H1 (cell line): ENCODE data around the gene ADAM22.

Experiments used
- CHD2 ChIP-seq: IDR thresholded peaks from 2 replicates; pipeline ENCODE4 v1.6.1; 2012; ENCODE audit warnings: low read length, improper control_type of control experiment
- EP300 ChIP-seq, 2 experiments: IDR thresholded peaks; 1 replicate in 1 of 2; 2 replicates in 1 of 2; pipeline ENCODE4 v1.6.1; 2011 to 2012; ENCODE audit warnings: low read depth in 2 of 2, low read length in 2 of 2, mild to moderate bottlenecking in 2 of 2, borderline replicate concordance in 1 of 2, inconsistent platforms in 1 of 2, moderate library complexity in 1 of 2
- NRF1 ChIP-seq: IDR thresholded peaks from 2 replicates; pipeline ENCODE4 v1.6.1; 2011; ENCODE audit warnings: mild to moderate bottlenecking, low read depth, low read length, improper control_type of control experiment
- POLR2A ChIP-seq, 2 experiments: IDR thresholded peaks; 1 replicate in 1 of 2; 2 replicates in 1 of 2; pipeline ENCODE4 v1.6.1; 2011; ENCODE audit warnings: low read depth in 2 of 2, low read length in 2 of 2, mild to moderate bottlenecking in 2 of 2; ENCODE audit errors: control extremely low read depth in 1 of 2
- POLR2AphosphoS5 ChIP-seq: IDR thresholded peaks from 2 replicates; pipeline ENCODE4 v1.6.1; 2011; ENCODE audit warnings: low read depth, low read length
- RAD21 ChIP-seq, 2 experiments: IDR thresholded peaks in 1 of 2; conservative IDR thresholded peaks in 1 of 2; 2 replicates each; pipeline ENCODE4 v1.6.1; 2011; ENCODE audit warnings: low read depth in 2 of 2, low read length in 2 of 2, improper control_type of control experiment in 1 of 2, inconsistent platforms in 1 of 2, mild to moderate bottlenecking in 1 of 2, moderate library complexity in 1 of 2
- RFX5 ChIP-seq: IDR thresholded peaks from 2 replicates; pipeline ENCODE4 v1.6.1; 2011; ENCODE audit warnings: low read depth, low read length, improper control_type of control experiment, borderline replicate concordance
- RNF2 ChIP-seq: fragments of 200-900, 300-1000 bp; sonication (generic); IDR thresholded peaks from 2 replicates; pipeline ENCODE4 v1.7.1; 2016; ENCODE audit warnings: borderline replicate concordance, low read depth, mild to moderate bottlenecking, antibody characterized with exemption, low read length; ENCODE audit not compliant: poor library complexity, severe bottlenecking; ENCODE audit errors: missing control alignments
- SUZ12 ChIP-seq: fragments of 200-600 bp; sonication (generic); IDR thresholded peaks from 2 replicates; pipeline ENCODE4 v1.6.1; 2012; ENCODE audit warnings: mild to moderate bottlenecking, inconsistent platforms, low read length, moderate library complexity, mixed read lengths
- TF ChIP-seq, protein P1 (sequence below), 3 experiments: IDR thresholded peaks; 1 replicate in 2 of 3; 2 replicates in 1 of 3; pipeline versions ENCODE4 v1.5.1 to v1.6.1; 2011; ENCODE audit warnings: low read length in 3 of 3, mild to moderate bottlenecking in 3 of 3, inconsistent platforms in 2 of 3, low read depth in 1 of 3, moderate library complexity in 1 of 3; ENCODE audit not compliant: insufficient read depth in 1 of 3; ENCODE audit errors: control extremely low read depth in 1 of 3
- TF ChIP-seq, protein P2 (sequence below): IDR thresholded peaks from 2 replicates; pipeline ENCODE4 v1.6.1; 2012; ENCODE audit warnings: inconsistent platforms

GRCh38 chr7:88201305-88201704, 267.3 kb downstream of the ADAM22 start:
- TF ChIP-seq POLR2A (IDR thresholded peaks at IDR 0.05; ENCODE audit: control extremely low read depth in 1 of 2, low read depth in 2 of 2, low read length in 2 of 2) (no peak), RAD21 (IDR thresholded peaks at IDR 0.05 in 1 of 2, conservative IDR thresholded peaks at IDR 0.05 in 1 of 2; ENCODE audit: low read depth in 2 of 2, low read length in 2 of 2) (no peak), NRF1 (no peak), EP300 (IDR thresholded peaks at IDR 0.05; ENCODE audit: borderline replicate concordance in 1 of 2, low read depth in 2 of 2, low read length in 2 of 2) (no peak), CHD2 (no peak), RFX5 (no peak), POLR2AphosphoS5 (no peak), SUZ12 (no peak), RNF2 (no peak)
- TF ChIP-seq, protein P1, sequence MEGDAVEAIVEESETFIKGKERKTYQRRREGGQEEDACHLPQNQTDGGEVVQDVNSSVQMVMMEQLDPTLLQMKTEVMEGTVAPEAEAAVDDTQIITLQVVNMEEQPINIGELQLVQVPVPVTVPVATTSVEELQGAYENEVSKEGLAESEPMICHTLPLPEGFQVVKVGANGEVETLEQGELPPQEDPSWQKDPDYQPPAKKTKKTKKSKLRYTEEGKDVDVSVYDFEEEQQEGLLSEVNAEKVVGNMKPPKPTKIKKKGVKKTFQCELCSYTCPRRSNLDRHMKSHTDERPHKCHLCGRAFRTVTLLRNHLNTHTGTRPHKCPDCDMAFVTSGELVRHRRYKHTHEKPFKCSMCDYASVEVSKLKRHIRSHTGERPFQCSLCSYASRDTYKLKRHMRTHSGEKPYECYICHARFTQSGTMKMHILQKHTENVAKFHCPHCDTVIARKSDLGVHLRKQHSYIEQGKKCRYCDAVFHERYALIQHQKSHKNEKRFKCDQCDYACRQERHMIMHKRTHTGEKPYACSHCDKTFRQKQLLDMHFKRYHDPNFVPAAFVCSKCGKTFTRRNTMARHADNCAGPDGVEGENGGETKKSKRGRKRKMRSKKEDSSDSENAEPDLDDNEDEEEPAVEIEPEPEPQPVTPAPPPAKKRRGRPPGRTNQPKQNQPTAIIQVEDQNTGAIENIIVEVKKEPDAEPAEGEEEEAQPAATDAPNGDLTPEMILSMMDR (IDR thresholded peaks at IDR 0.05; ENCODE audit: control extremely low read depth in 1 of 3, insufficient read depth in 1 of 3, low read depth in 1 of 3, low read length in 3 of 3) = no peak
- TF ChIP-seq, protein P2, sequence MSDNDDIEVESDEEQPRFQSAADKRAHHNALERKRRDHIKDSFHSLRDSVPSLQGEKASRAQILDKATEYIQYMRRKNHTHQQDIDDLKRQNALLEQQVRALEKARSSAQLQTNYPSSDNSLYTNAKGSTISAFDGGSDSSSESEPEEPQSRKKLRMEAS = no peak
